Hepatocyte (in vitro differentiated cells): ENCODE results near the gene KAZALD1. TPM values are rescaled to one million over a fixed set of nuclear protein-coding genes. Genes with fewer than 3 reads are reported as not detected.

Experiments
- DNase-seq: peaks from one replicate; pipeline ENCODE4 v3.0.0-alpha.2; 2016; ENCODE audit warnings: low spot score
- H2AFZ ChIP-seq: fragments of 200-600 bp; sonication (generic); 2 replicates; pipeline ENCODE4 v1.6.0; 2016; ENCODE audit warnings: antibody characterized with exemption, mild to moderate bottlenecking
- H3K27ac ChIP-seq: fragments of 200-600 bp; sonication (generic); 2 replicates; pipeline ENCODE4 v1.5.1; 2016; ENCODE audit warnings: mild to moderate bottlenecking
- H3K27me3 ChIP-seq: fragments of 200-600 bp; sonication (generic); 2 replicates; pipeline ENCODE4 v1.6.1; 2016
- H3K36me3 ChIP-seq: fragments of 200-600 bp; sonication (generic); replicated peaks from 2 replicates; pipeline ENCODE4 v1.5.1; 2016; ENCODE audit warnings: low read depth; ENCODE audit not compliant: insufficient read depth
- H3K4me1 ChIP-seq: fragments of 200-600 bp; sonication (generic); 2 replicates; pipeline ENCODE4 v1.5.1; 2016; ENCODE audit warnings: mild to moderate bottlenecking, moderate library complexity; ENCODE audit not compliant: insufficient read depth
- H3K4me2 ChIP-seq: fragments of 200-600 bp; sonication (generic); 2 replicates; pipeline ENCODE4 v1.6.0; 2016
- H3K4me3 ChIP-seq: fragments of 200-600 bp; sonication (generic); 2 replicates; pipeline ENCODE4 v1.5.1; 2016; ENCODE audit warnings: mild to moderate bottlenecking
- H3K79me2 ChIP-seq: fragments of 200-600 bp; sonication (generic); 2 replicates; pipeline ENCODE4 v1.6.0; 2017; ENCODE audit warnings: mild to moderate bottlenecking
- H3K9me2 ChIP-seq: fragments of 200-600 bp; sonication (generic); replicated peaks from 2 replicates; pipeline ENCODE4 v1.6.0; 2017; ENCODE audit warnings: mild to moderate bottlenecking; ENCODE audit not compliant: insufficient read depth
- H3K9me3 ChIP-seq: fragments of 200-600 bp; sonication (generic); 2 replicates; pipeline ENCODE4 v1.5.1; 2016; ENCODE audit warnings: low read depth, mild to moderate bottlenecking
- H4K20me1 ChIP-seq: fragments of 200-600 bp; sonication (generic); 2 replicates; pipeline ENCODE4 v1.6.0; 2016; ENCODE audit warnings: mild to moderate bottlenecking; ENCODE audit not compliant: insufficient read depth, poor library complexity, severe bottlenecking
- EZH2 ChIP-seq: fragments of 200-600 bp; sonication (generic); IDR thresholded peaks from 2 replicates; pipeline ENCODE4 v1.6.1; 2016; ENCODE audit warnings: antibody characterized with exemption, mild to moderate bottlenecking, borderline replicate concordance
- EZH2phosphoT487 ChIP-seq: fragments of 200-600 bp; sonication (generic); IDR thresholded peaks from one replicate; pipeline ENCODE4 v1.6.1; 2018; ENCODE audit warnings: antibody characterized with exemption, mild to moderate bottlenecking, low read depth, moderate library complexity; ENCODE audit not compliant: unreplicated experiment, severe bottlenecking
- WGBS: methylation state at CpG from one replicate; pipeline ENCODE4 v1.1.6; 2016; ENCODE audit warnings: low lambda C conversion rate; ENCODE audit errors: missing lambda C conversion rate; 5-methylcytosine and 5-hydroxymethylcytosine counted together
- polyA plus RNA-seq: library from polyadenylated mRNA; unstranded; fragments of >200 nt; fragmentation: Nextera tagmentation; extraction: Ambion mirVana; gene quantifications from 2 replicates; pipeline ENCODE4 v1.2.1, GENCODE V29; 2016
- total RNA-seq: library from RNA; depleted of rRNA; stranded (reverse); fragments of >200 nt; gene quantifications from 2 replicates; pipeline ENCODE4 v1.2.3, GENCODE V29; 2014
- TF ChIP-seq, protein P1 (sequence below): fragments of 200-600 bp; sonication (generic); IDR thresholded peaks from 2 replicates; pipeline ENCODE4 v1.5.1; 2016; ENCODE audit warnings: antibody characterized with exemption, mild to moderate bottlenecking; ENCODE audit not compliant: poor library complexity

KAZALD1 gene
- total and polyA plus RNA-seq, 2 experiments from 2014 or later: 18.2 to 31.9 TPM

DNA sequence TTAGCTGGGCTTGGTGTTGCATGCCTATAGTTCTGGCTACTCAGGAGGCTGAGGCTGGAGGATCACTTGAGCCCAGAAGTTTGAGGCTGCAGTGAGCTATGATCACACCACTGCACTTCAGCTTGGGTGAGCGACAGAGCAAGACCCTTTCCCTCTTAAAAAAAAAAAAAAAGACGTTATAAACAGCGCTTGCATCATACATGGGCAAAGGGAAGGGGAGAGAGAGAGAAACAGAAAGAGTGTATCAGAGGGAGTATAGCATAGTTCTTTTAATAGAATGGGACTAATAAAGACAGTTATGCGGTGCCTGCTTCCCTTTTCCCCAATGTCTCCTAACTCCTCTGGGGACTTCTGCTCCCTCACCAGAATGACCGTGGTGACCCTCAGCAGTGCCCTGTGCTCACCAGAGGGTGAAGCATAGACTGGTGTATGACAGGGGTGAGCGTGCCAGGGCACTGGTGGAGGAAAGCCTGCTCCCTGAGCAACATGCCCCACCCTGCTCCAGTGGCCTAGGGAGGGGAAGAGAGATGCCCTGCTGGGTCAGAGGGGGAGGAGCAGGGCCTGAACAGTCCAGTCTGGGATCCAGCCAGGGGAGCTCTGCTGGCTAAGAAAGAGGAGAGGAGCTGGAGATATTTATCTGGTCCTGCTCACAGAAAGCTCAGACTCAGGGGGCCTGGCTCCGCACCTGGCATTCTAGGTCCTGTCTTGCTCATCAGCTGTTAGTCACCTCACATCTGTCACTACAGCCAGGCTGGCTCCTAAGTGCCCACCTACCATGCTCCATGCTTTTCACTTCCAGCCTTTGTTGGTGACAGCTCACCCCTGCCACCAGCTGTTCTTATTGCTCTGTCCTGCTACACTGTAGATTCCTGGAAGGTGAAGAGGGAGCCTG is 33.1 kb upstream of the KAZALD1 start:
- Histone ChIP-seq H3K9me2 (no peaks in the 10 kb centered on the region), H3K27ac (no peak overlapping the region), H3K36me3 (no peaks in the 10 kb centered on the region), H4K20me1 (no peaks in the 10 kb centered on the region), H3K9me3 (no peaks in the 10 kb centered on the region), H3K4me1 (peaks cover 32% of the 10 kb centered on the region), H3K4me3 (no peak overlapping the region), H3K4me2 (no peak overlapping the region), H2AFZ (no peak overlapping the region), H3K79me2 (peaks cover 7% of the 10 kb centered on the region), H3K27me3 (no peaks in the 10 kb centered on the region)
- TF ChIP-seq EZH2 (no peak), EZH2phosphoT487 (no peak)
- TF ChIP-seq, protein P1, sequence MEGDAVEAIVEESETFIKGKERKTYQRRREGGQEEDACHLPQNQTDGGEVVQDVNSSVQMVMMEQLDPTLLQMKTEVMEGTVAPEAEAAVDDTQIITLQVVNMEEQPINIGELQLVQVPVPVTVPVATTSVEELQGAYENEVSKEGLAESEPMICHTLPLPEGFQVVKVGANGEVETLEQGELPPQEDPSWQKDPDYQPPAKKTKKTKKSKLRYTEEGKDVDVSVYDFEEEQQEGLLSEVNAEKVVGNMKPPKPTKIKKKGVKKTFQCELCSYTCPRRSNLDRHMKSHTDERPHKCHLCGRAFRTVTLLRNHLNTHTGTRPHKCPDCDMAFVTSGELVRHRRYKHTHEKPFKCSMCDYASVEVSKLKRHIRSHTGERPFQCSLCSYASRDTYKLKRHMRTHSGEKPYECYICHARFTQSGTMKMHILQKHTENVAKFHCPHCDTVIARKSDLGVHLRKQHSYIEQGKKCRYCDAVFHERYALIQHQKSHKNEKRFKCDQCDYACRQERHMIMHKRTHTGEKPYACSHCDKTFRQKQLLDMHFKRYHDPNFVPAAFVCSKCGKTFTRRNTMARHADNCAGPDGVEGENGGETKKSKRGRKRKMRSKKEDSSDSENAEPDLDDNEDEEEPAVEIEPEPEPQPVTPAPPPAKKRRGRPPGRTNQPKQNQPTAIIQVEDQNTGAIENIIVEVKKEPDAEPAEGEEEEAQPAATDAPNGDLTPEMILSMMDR: no peak
- no peak for DNase-seq
- 90% methylated on average over 7 of the region's 7 CpGs for WGBS

GRCh38 chr10:101029520-101030295 is 32.1 kb upstream of the KAZALD1 start:
- Histone ChIP-seq H3K27me3 (no peaks in the 10 kb centered on the region), H3K27ac (no peak overlapping the region), H2AFZ (no peak overlapping the region), H3K4me1 (peaks cover 38% of the 10 kb centered on the region), H4K20me1 (no peaks in the 10 kb centered on the region), H3K4me3 (no peak overlapping the region), H3K36me3 (no peaks in the 10 kb centered on the region), H3K9me2 (no peaks in the 10 kb centered on the region), H3K9me3 (no peaks in the 10 kb centered on the region), H3K79me2 (peaks cover 11% of the 10 kb centered on the region), H3K4me2 (peak overlapping the region; percentile 94)
- TF ChIP-seq EZH2phosphoT487: no peak
- TF ChIP-seq, protein P1: no peak
- TF ChIP-seq EZH2: no peak
- 73% methylated on average over 27 of the region's 27 CpGs for WGBS
- no peak for DNase-seq

- no peaks in the 10 kb centered on the region for H3K36me3 ChIP-seq
- 16% methylated on average over 18 of the region's 25 CpGs for WGBS
- H3K9me3 ChIP-seq: no peaks in the 10 kb centered on the region
- no peak overlapping the region for H2AFZ ChIP-seq
- peaks cover 45% of the 10 kb centered on the region for H3K4me1 ChIP-seq
- H3K79me2 ChIP-seq: peaks cover 16% of the 10 kb centered on the region
- DNase-seq: no peak
- no peak for TF ChIP-seq EZH2phosphoT487
- TF ChIP-seq, protein P1: no peak
- TF ChIP-seq EZH2: no peak
- no peak overlapping the region for H3K4me3 ChIP-seq
- no peaks in the 10 kb centered on the region for H3K27me3 ChIP-seq
- H3K4me2 ChIP-seq: peak overlapping the region; percentile 94
- H3K9me2 ChIP-seq: no peaks in the 10 kb centered on the region
- H3K27ac ChIP-seq: peak overlapping the region; percentile 99
- no peaks in the 10 kb centered on the region for H4K20me1 ChIP-seq
These were observed 31.2 kb upstream of the KAZALD1 start for GRCh38 chr10:101030496-101031127.
